HepG2 (cell line): ENCODE results near the gene TOMM6. TPM values are rescaled to one million over a fixed set of nuclear protein-coding genes. Genes with fewer than 3 reads are reported as not detected.

ENCODE experiments used
- ATRX ChIP-seq: sonication (generic); formaldehyde crosslinking; IDR thresholded peaks from 2 replicates; pipeline ENCODE4 v1.4.0; 2020; ENCODE audit warnings: missing genetic modification reagents, borderline replicate concordance
- CCAR2 ChIP-seq: fragments of 200-400 bp; formaldehyde crosslinking; optimal IDR thresholded peaks from 2 replicates; pipeline ENCODE3; 2018; ENCODE audit warnings: low read depth, mild to moderate bottlenecking, low read length, moderate library complexity
- NFIC ChIP-seq: IDR thresholded peaks from 2 replicates; pipeline ENCODE4 v1.6.1; 2012; ENCODE audit warnings: mild to moderate bottlenecking, low read length, inconsistent platforms
- PPARG ChIP-seq: conservative IDR thresholded peaks from 2 replicates; pipeline ENCODE4 v1.6.1; 2016; ENCODE audit warnings: missing biosample characterization, missing genetic modification reagents
- PRMT3 ChIP-seq: sonication (generic); formaldehyde crosslinking; IDR thresholded peaks from 2 replicates; pipeline ENCODE4 v1.8.1; 2022; ENCODE audit warnings: low read depth, mild to moderate bottlenecking, moderate library complexity, missing genetic modification reagents, borderline replicate concordance
- RXRA ChIP-seq: sonication (generic); formaldehyde crosslinking; IDR thresholded peaks from 2 replicates; pipeline ENCODE4 v1.5.1; 2020; ENCODE audit warnings: missing genetic modification reagents
- SIX4 ChIP-seq: sonication (generic); formaldehyde crosslinking; IDR thresholded peaks from 2 replicates; pipeline ENCODE4 v1.4.0; 2020; ENCODE audit warnings: missing genetic modification reagents
- SSRP1 ChIP-seq: IDR thresholded peaks from 2 replicates; pipeline ENCODE4 v1.6.1; 2016; ENCODE audit warnings: control low read depth
- THAP11 ChIP-seq: IDR thresholded peaks from 2 replicates; pipeline ENCODE4 v1.6.1; 2016; ENCODE audit warnings: missing biosample characterization, missing genetic modification reagents
- XRCC5 ChIP-seq: fragments of 200-400 bp; formaldehyde crosslinking; optimal IDR thresholded peaks from 2 replicates; pipeline ENCODE3; 2017; ENCODE audit warnings: mild to moderate bottlenecking, low read length
- ZNF788 ChIP-seq: sonication (generic); formaldehyde crosslinking; IDR thresholded peaks from 2 replicates; pipeline ENCODE4 v1.5.0; 2020; ENCODE audit warnings: mild to moderate bottlenecking, missing genetic modification reagents, borderline replicate concordance
- polyA plus RNA-seq, 8 experiments: library from polyadenylated mRNA; depleted of rRNA in 3 of 8; stranded (reverse) in 7 of 8; unstranded in 1 of 8; fragments of >200 nt; fragmentation: Illumina TruSeq in 4 of 8; extraction: Trizol in 4 of 8; gene quantifications; 2 replicates each; pipeline versions ENCODE4 v1.2.1 to v1.2.3, GENCODE V29; 2011 to 2016; ENCODE audit warnings: low read depth in 4 of 8, missing spikeins in 1 of 8, mixed read lengths in 1 of 8; ENCODE audit not compliant: insufficient read depth in 1 of 8
- total RNA-seq, 5 experiments: library from RNA; depleted of rRNA; stranded (reverse); fragments of >200 nt; fragmentation: Illumina TruSeq; extraction: Trizol; gene quantifications; 2 replicates each; pipeline ENCODE4 v1.2.3, GENCODE V29; 2016; ENCODE audit warnings: low read depth in 1 of 5
- TF ChIP-seq, protein P1 (sequence below): sonication (generic); formaldehyde crosslinking; IDR thresholded peaks from 2 replicates; pipeline ENCODE4 v1.5.1; 2020; ENCODE audit warnings: missing genetic modification reagents, mild to moderate bottlenecking, borderline replicate concordance
- TF ChIP-seq, protein P2 (sequence below): sonication (generic); formaldehyde crosslinking; IDR thresholded peaks from 2 replicates; pipeline ENCODE4 v1.5.0; 2020; ENCODE audit warnings: missing genetic modification reagents
- TF ChIP-seq, protein P3 (sequence below): IDR thresholded peaks from 2 replicates; pipeline ENCODE4 v1.6.1; 2012; ENCODE audit warnings: low read depth, low read length, improper control_type of control experiment
- TF ChIP-seq, protein P4 (sequence below): sonication (generic); formaldehyde crosslinking; IDR thresholded peaks from 2 replicates; pipeline ENCODE4 v1.4.0; 2020; ENCODE audit warnings: missing genetic modification reagents, borderline replicate concordance

TOMM6 gene
- total and polyA plus RNA-seq, 2 of the 13 experiments (the other 11 are each of a cell fraction or from before 2014, with no cell fraction given): 320 to 321 TPM

DNA sequence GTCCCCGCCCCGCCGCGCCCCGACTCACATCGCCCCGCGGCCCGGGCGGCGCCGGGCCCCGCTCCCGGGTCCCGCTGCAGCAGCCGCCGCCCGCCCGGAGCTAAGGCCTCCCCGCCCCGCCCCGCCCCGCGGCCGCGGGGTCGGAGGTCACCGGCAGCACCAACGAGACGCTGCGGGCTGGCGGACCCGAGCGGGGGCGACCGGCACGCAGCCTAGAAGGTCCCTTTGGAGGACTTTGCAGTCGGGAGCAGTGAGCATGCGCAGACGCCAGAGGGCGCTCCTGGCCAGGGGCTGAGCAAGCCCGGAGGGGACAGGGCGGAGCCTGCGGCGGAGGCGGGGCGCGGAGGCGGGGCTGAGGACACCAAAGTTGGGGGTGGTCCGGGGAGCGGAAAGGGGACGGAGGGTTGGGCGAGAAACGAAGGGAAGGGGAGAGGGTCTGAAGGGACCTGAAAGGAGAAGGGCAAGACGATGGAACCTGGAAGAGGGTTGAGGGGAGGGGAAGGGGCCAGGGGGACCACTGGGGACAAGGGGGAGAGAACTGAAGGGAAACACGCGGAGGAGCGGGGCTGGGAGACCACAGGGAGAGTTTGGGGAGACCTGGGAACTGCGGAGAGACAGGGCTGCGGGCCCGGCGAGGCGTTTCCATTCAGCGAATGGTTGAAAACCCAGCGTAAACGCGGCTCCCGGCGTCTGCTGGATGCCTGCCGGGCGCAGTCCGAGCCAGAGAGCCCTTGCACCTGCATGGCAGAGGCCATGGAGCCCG is 7.5 kb upstream of the TOMM6 start, which contains the start of gene FRS3 (continued):
- TF ChIP-seq ZNF788 (peak; percentile 95; the same call in 1 of the 2 replicates), NFIC (no peak), ATRX (CRISPR knock-in tag) (no peak), RXRA (CRISPR knock-in tag) (peak; percentile 84), CCAR2 (peak; percentile 79), THAP11 (CRISPR knock-in tag) (peak; percentile 96), PRMT3 (CRISPR knock-in tag) (peak; percentile 69; the same call in 1 of the 2 replicates), SIX4 (CRISPR knock-in tag) (0 out of 2 replicates have a peak, but pooled peaks have one; percentile 29), PPARG (CRISPR knock-in tag) (peak; percentile 73), SSRP1 (CRISPR knock-in tag) (no peak), XRCC5 (peak; percentile 98)
- TF ChIP-seq, protein P1, sequence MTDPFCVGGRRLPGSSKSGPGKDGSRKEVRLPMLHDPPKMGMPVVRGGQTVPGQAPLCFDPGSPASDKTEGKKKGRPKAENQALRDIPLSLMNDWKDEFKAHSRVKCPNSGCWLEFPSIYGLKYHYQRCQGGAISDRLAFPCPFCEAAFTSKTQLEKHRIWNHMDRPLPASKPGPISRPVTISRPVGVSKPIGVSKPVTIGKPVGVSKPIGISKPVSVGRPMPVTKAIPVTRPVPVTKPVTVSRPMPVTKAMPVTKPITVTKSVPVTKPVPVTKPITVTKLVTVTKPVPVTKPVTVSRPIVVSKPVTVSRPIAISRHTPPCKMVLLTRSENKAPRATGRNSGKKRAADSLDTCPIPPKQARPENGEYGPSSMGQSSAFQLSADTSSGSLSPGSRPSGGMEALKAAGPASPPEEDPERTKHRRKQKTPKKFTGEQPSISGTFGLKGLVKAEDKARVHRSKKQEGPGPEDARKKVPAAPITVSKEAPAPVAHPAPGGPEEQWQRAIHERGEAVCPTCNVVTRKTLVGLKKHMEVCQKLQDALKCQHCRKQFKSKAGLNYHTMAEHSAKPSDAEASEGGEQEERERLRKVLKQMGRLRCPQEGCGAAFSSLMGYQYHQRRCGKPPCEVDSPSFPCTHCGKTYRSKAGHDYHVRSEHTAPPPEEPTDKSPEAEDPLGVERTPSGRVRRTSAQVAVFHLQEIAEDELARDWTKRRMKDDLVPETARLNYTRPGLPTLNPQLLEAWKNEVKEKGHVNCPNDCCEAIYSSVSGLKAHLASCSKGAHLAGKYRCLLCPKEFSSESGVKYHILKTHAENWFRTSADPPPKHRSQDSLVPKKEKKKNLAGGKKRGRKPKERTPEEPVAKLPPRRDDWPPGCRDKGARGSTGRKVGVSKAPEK (CRISPR knock-in tag): no peak
- TF ChIP-seq, protein P2, sequence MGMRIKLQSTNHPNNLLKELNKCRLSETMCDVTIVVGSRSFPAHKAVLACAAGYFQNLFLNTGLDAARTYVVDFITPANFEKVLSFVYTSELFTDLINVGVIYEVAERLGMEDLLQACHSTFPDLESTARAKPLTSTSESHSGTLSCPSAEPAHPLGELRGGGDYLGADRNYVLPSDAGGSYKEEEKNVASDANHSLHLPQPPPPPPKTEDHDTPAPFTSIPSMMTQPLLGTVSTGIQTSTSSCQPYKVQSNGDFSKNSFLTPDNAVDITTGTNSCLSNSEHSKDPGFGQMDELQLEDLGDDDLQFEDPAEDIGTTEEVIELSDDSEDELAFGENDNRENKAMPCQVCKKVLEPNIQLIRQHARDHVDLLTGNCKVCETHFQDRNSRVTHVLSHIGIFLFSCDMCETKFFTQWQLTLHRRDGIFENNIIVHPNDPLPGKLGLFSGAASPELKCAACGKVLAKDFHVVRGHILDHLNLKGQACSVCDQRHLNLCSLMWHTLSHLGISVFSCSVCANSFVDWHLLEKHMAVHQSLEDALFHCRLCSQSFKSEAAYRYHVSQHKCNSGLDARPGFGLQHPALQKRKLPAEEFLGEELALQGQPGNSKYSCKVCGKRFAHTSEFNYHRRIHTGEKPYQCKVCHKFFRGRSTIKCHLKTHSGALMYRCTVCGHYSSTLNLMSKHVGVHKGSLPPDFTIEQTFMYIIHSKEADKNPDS (CRISPR knock-in tag): peak; percentile 54; the same call in 1 of the 2 replicates
- TF ChIP-seq, protein P3, sequence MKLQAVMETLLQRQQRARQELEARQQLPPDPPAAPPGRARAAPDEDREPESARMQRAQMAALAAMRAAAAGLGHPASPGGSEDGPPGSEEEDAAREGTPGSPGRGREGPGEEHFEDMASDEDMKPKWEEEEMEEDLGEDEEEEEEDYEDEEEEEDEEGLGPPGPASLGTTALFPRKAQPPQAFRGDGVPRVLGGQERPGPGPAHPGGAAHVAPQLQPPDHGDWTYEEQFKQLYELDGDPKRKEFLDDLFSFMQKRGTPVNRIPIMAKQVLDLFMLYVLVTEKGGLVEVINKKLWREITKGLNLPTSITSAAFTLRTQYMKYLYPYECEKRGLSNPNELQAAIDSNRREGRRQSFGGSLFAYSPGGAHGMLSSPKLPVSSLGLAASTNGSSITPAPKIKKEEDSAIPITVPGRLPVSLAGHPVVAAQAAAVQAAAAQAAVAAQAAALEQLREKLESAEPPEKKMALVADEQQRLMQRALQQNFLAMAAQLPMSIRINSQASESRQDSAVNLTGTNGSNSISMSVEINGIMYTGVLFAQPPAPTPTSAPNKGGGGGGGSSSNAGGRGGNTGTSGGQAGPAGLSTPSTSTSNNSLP: no peak
- TF ChIP-seq, protein P4, sequence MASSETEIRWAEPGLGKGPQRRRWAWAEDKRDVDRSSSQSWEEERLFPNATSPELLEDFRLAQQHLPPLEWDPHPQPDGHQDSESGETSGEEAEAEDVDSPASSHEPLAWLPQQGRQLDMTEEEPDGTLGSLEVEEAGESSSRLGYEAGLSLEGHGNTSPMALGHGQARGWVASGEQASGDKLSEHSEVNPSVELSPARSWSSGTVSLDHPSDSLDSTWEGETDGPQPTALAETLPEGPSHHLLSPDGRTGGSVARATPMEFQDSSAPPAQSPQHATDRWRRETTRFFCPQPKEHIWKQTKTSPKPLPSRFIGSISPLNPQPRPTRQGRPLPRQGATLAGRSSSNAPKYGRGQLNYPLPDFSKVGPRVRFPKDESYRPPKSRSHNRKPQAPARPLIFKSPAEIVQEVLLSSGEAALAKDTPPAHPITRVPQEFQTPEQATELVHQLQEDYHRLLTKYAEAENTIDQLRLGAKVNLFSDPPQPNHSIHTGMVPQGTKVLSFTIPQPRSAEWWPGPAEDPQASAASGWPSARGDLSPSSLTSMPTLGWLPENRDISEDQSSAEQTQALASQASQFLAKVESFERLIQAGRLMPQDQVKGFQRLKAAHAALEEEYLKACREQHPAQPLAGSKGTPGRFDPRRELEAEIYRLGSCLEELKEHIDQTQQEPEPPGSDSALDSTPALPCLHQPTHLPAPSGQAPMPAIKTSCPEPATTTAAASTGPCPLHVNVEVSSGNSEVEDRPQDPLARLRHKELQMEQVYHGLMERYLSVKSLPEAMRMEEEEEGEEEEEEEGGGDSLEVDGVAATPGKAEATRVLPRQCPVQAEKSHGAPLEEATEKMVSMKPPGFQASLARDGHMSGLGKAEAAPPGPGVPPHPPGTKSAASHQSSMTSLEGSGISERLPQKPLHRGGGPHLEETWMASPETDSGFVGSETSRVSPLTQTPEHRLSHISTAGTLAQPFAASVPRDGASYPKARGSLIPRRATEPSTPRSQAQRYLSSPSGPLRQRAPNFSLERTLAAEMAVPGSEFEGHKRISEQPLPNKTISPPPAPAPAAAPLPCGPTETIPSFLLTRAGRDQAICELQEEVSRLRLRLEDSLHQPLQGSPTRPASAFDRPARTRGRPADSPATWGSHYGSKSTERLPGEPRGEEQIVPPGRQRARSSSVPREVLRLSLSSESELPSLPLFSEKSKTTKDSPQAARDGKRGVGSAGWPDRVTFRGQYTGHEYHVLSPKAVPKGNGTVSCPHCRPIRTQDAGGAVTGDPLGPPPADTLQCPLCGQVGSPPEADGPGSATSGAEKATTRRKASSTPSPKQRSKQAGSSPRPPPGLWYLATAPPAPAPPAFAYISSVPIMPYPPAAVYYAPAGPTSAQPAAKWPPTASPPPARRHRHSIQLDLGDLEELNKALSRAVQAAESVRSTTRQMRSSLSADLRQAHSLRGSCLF: no peak
